Ovary (tissue), 9 donors: Measurements from ENCODE around the gene NEDD4L. TPM values are rescaled to one million over a fixed set of nuclear protein-coding genes. Genes with fewer than 3 reads are reported as not detected.

Experiments used
- DNase-seq, 5 donors: peaks; one replicate each; pipeline ENCODE4 v3.0.0-alpha.2; 2019 to 2020
- H3K27ac ChIP-seq, 2 donors: fragments of 200-600 bp; one replicate each; pipeline versions ENCODE4 v1.5.1 to v1.8.0; 2019 to 2022
- H3K27me3 ChIP-seq: fragments of 200-600 bp; one replicate; pipeline ENCODE4 v1.8.0; 2022
- H3K36me3 ChIP-seq: fragments of 200-600 bp; sonication (generic); one replicate; pipeline ENCODE4 v1.5.1; 2019
- H3K4me1 ChIP-seq: one replicate; pipeline ENCODE4 v1.8.1; 2013; ENCODE audit warnings: mild to moderate bottlenecking, moderate library complexity; ENCODE audit not compliant: insufficient read depth
- H3K4me3 ChIP-seq: fragments of 200-600 bp; sonication (generic); one replicate; pipeline ENCODE4 v1.5.1; 2017
- H3K9me3 ChIP-seq, 2 donors: fragments of 200-600 bp in 1 of 2; sonication (generic) in 1 of 2; one replicate each; pipeline versions ENCODE4 v1.5.1 to v1.8.1; 2013 to 2019; ENCODE audit warnings: mild to moderate bottlenecking in 1 of 2, moderate library complexity in 1 of 2
- EP300 ChIP-seq: sonication (generic); formaldehyde crosslinking; IDR thresholded peaks from one replicate; pipeline ENCODE4 v1.6.1; 2017; ENCODE audit warnings: antibody characterized with exemption
- POLR2A ChIP-seq: fragments of 450-650 bp; IDR thresholded peaks from one replicate; pipeline ENCODE4 v1.6.1; 2017; ENCODE audit warnings: antibody characterized with exemption, mild to moderate bottlenecking, moderate library complexity
- WGBS, 3 donors: extraction: QIAGEN DNeasy Blood & Tissue Kit in 1 of 3; methylation state at CpG; one replicate each; pipeline versions ENCODE4 v1.1.5 to v1.1.7; 2013 to 2017; 5-methylcytosine and 5-hydroxymethylcytosine counted together
- intact Hi-C, 4 donors: fragments of 100-400 bp; cut with DNase I; formaldehyde crosslinking; loops; one replicate each; pipeline versions ENCODE4 v1.11.0 to v1.15.1; 2022 to 2023
- polyA plus RNA-seq, 2 donors: library from polyadenylated mRNA; stranded (reverse); fragments of 200-250 nt in 1 of 2; fragments of 350-450 nt in 1 of 2; fragmentation: Illumina TruSeq in 1 of 2; extraction: RNeasy Lipid Tissue Mini Kit (QIAGEN cat#74804) in 1 of 2; gene quantifications; one replicate each; pipeline ENCODE4 v1.2.3, GENCODE V29; 2013 to 2014
- total RNA-seq, 7 donors: library from RNA; depleted of rRNA in 2 of 7; stranded (reverse); fragments of >200 nt in 2 of 7; fragmentation: NEBNext Ultra II Directional in 3 of 7; extraction: Animal tissue kit (Norgen Biotek cat#: 25700) in 3 of 7; gene quantifications; one replicate each; pipeline versions ENCODE4 v1.1.0 to v1.2.4, GENCODE V29; 2016 to 2023
- TF ChIP-seq, protein P1 (sequence below), 3 donors: fragments of 450-650 bp in 2 of 3; fragments of 200-600 bp in 1 of 3; IDR thresholded peaks; one replicate each; pipeline versions ENCODE4 v1.5.1 to v1.8.0; 2016 to 2022; ENCODE audit warnings: antibody characterized with exemption in 3 of 3, mild to moderate bottlenecking in 1 of 3
- donor health status: DM: no; HTN: no; CAD: no; lungs with moderate emphysema.
- donor health status: DM: no; HTN: no; CAD: no.
- donor health status: Bipolar disorder and iron deficiency.
- donor health status: DM: yes; HTN: yes; CAD: no.
- donor health status: DM: no; HTN: no; CAD: no.
- donor health status: DM: yes; HTN: yes; CAD: no.

The NEDD4L gene
- total and polyA plus RNA-seq, 9 donors: 11.0 to 75.2 (median 18.2) TPM

GRCh38 chr18:58150772-58151171, 106.7 kb downstream of the NEDD4L start:
- intact Hi-C loops: no loop called here
- Histone ChIP-seq H3K9me3 (no peaks in the 10 kb centered on the region), H3K4me1 (peaks cover 4% of the 10 kb centered on the region), H3K4me3 (no peak overlapping the region), H3K27me3 (no peaks in the 10 kb centered on the region), H3K36me3 (no peaks in the 10 kb centered on the region), H3K27ac (no peak overlapping the region)
- 94 to 97% (median 97%) methylated on average over 4 of the region's 4 CpGs for WGBS, 3 donors
- TF ChIP-seq EP300 (no peak), POLR2A (no peak)
- TF ChIP-seq, protein P1, sequence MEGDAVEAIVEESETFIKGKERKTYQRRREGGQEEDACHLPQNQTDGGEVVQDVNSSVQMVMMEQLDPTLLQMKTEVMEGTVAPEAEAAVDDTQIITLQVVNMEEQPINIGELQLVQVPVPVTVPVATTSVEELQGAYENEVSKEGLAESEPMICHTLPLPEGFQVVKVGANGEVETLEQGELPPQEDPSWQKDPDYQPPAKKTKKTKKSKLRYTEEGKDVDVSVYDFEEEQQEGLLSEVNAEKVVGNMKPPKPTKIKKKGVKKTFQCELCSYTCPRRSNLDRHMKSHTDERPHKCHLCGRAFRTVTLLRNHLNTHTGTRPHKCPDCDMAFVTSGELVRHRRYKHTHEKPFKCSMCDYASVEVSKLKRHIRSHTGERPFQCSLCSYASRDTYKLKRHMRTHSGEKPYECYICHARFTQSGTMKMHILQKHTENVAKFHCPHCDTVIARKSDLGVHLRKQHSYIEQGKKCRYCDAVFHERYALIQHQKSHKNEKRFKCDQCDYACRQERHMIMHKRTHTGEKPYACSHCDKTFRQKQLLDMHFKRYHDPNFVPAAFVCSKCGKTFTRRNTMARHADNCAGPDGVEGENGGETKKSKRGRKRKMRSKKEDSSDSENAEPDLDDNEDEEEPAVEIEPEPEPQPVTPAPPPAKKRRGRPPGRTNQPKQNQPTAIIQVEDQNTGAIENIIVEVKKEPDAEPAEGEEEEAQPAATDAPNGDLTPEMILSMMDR (IDR thresholded peaks at IDR 0.05): no peak
- DNase-seq: no peak

DNA sequence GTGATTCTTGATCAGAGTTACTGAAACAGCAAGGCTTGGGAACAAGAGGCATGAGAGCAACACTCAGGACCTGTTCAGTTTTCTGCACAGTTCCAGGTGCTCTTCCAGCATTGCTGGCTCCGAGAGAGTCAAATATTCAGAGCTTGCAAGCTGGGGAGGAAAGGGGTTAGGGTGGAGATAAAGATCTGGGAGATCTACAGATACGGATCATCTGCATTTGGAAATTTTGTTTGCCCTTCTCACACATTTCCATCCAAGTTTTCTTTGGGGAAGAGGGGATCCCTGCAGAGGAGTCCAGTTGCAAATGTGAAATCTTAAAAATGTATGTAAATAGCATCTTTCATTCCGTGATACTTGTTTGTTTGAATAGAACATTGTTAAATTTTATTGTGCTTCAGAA, 108.2 kb downstream of the NEDD4L start:
- Histone ChIP-seq H3K27ac (no peak overlapping the region), H3K9me3 (no peaks in the 10 kb centered on the region), H3K4me3 (no peak overlapping the region), H3K4me1 (peaks cover 3% of the 10 kb centered on the region), H3K27me3 (no peaks in the 10 kb centered on the region), H3K36me3 (no peaks in the 10 kb centered on the region)
- intact Hi-C loops: no loop called here
- TF ChIP-seq, protein P1 (IDR thresholded peaks at IDR 0.05): no peak
- no peak for TF ChIP-seq POLR2A
- TF ChIP-seq EP300: no peak
- DNase-seq: no peak
- 87 to 92% (median 91%) methylated on average over 3 of the region's 3 CpGs for WGBS, 3 donors

- Histone ChIP-seq H3K27ac (no peak overlapping the region), H3K4me1 (no peaks in the 10 kb centered on the region), H3K27me3 (no peaks in the 10 kb centered on the region), H3K9me3 (no peaks in the 10 kb centered on the region), H3K4me3 (no peak overlapping the region), H3K36me3 (no peaks in the 10 kb centered on the region)
- WGBS, 3 donors: 96 to 99% (median 97%) methylated on average over 3 of the region's 3 CpGs
- no peak for DNase-seq
- TF ChIP-seq EP300: no peak
- TF ChIP-seq POLR2A: no peak
- TF ChIP-seq, protein P1 (IDR thresholded peaks at IDR 0.05): no peak
- intact Hi-C loops: no loop called here
Observed at GRCh38 chr18:58152891-58153290, 108.9 kb downstream of the NEDD4L start.

- DNase-seq: no peak
- intact Hi-C loops: no loop called here
- H3K9me3 ChIP-seq: no peaks in the 10 kb centered on the region
- no peak overlapping the region for H3K4me3 ChIP-seq
- no peaks in the 10 kb centered on the region for H3K4me1 ChIP-seq
- TF ChIP-seq POLR2A (no peak), EP300 (no peak)
- TF ChIP-seq, protein P1 (IDR thresholded peaks at IDR 0.05): no peak
- WGBS, 3 donors: 80 to 90% (median 87%) methylated on average over 9 of the region's 9 CpGs
- no peak overlapping the region for H3K27ac ChIP-seq
- no peaks in the 10 kb centered on the region for H3K36me3 ChIP-seq
- no peaks in the 10 kb centered on the region for H3K27me3 ChIP-seq
Observed at GRCh38 chr18:58156516-58156915, 112.5 kb downstream of the NEDD4L start.

DNA sequence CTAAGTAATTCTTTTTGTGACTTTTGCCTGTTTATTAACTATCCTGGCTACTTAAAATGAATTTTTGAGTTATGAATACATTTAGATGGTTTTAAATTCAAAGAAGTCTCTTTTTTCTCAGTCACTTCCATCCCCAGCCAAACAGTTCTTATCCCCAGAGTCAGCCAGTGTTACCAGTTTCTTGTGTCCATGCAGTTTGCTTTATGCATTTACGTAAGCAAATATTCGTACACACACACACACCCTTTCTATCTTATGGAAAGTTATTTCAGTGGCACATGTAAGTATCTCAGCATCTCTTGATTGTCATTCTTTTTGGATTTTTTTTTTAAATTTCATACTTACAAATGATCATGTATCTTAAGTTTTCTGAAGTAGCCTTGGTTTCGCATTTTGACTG, 113.2 kb downstream of the NEDD4L start:
- DNase-seq: no peak
- intact Hi-C loops: no loop called here
- H3K4me1 ChIP-seq: no peaks in the 10 kb centered on the region
- TF ChIP-seq POLR2A: no peak
- no peak for TF ChIP-seq EP300
- TF ChIP-seq, protein P1 (IDR thresholded peaks at IDR 0.05): no peak
- no peaks in the 10 kb centered on the region for H3K36me3 ChIP-seq
- H3K27ac ChIP-seq: no peak overlapping the region
- 91 to 97% (median 95%) methylated on average over 3 of the region's 3 CpGs for WGBS, 3 donors
- H3K9me3 ChIP-seq: no peaks in the 10 kb centered on the region
- no peaks in the 10 kb centered on the region for H3K27me3 ChIP-seq
- H3K4me3 ChIP-seq: no peak overlapping the region
